HG03095 (cell line): ENCODE results near the gene ASXL2.
A peak's percentile ranks its signal among the peaks of the same experiment; 100 is the strongest.
"Not testable (repeated sequence)": the region's sequence is repeated elsewhere in the genome, so short reads cannot be mapped to it uniquely, and the experiment has no call there.

Source experiments
- ATAC-seq: cut with Tn5 transposase; IDR thresholded peaks from one replicate; pipeline ENCODE4 v1.9.1; 2021; ENCODE audit warnings: moderate library complexity; ENCODE audit not compliant: unreplicated experiment

ASXL2 gene

GRCh38 chr2:25838152-25838756 lies 40.0 kb downstream of the ASXL2 start:
- no peak for ATAC-seq

- no peak for ATAC-seq
Measured at GRCh38 chr2:25835906-25836305, 42.4 kb downstream of the ASXL2 start.

GRCh38 chr2:25833566-25833965 lies 44.7 kb downstream of the ASXL2 start:
- ATAC-seq: no peak

- ATAC-seq: no peak
Measured at GRCh38 chr2:25832897-25833296, 45.4 kb downstream of the ASXL2 start.

- no peak for ATAC-seq
Measured at GRCh38 chr2:25831746-25832449, 46.4 kb downstream of the ASXL2 start.

- ATAC-seq: no peak
Measured at GRCh38 chr2:25829828-25830227, 48.5 kb downstream of the ASXL2 start.

- ATAC-seq: no peak
Measured at GRCh38 chr2:25829377-25829704, 48.9 kb downstream of the ASXL2 start.

GRCh38 chr2:25828532-25829376 lies 49.5 kb downstream of the ASXL2 start:
- not testable (repeated sequence) for ATAC-seq

- no peak for ATAC-seq
Measured at GRCh38 chr2:25825238-25825637, 53.0 kb downstream of the ASXL2 start.

- no peak for ATAC-seq
Measured at GRCh38 chr2:25824718-25825117, 53.6 kb downstream of the ASXL2 start.

GRCh38 chr2:25824216-25824615 lies 54.1 kb downstream of the ASXL2 start:
- no peak for ATAC-seq

- no peak for ATAC-seq
Measured at GRCh38 chr2:25822190-25823117, 55.8 kb downstream of the ASXL2 start.

- no peak for ATAC-seq
Measured at GRCh38 chr2:25821225-25822056, 56.8 kb downstream of the ASXL2 start.

- no peak for ATAC-seq
Measured at GRCh38 chr2:25819597-25820039, 58.7 kb downstream of the ASXL2 start.

- ATAC-seq: peak; percentile 63
Measured at GRCh38 chr2:25817630-25818029, 60.7 kb downstream of the ASXL2 start.

- ATAC-seq: no peak
Measured at GRCh38 chr2:25817006-25817405, 61.3 kb downstream of the ASXL2 start.

- ATAC-seq: no peak
Measured at GRCh38 chr2:25816249-25816648, 62.0 kb downstream of the ASXL2 start.

- no peak for ATAC-seq
Measured at GRCh38 chr2:25814681-25815080, 63.6 kb downstream of the ASXL2 start.

GRCh38 chr2:25810428-25810827 lies 67.9 kb downstream of the ASXL2 start:
- no peak for ATAC-seq

- ATAC-seq: no peak
Measured at GRCh38 chr2:25809646-25810045, 68.6 kb downstream of the ASXL2 start.
